ENCODE measurements around the gene DEFB126. TPM values are rescaled to one million over a fixed set of nuclear protein-coding genes. Genes with fewer than 3 reads are reported as not detected.

The DEFB126 gene
- total and polyA plus RNA-seq, 2 of the 4 experiments (the other 2 are of a cell fraction) = not detected

DNA sequence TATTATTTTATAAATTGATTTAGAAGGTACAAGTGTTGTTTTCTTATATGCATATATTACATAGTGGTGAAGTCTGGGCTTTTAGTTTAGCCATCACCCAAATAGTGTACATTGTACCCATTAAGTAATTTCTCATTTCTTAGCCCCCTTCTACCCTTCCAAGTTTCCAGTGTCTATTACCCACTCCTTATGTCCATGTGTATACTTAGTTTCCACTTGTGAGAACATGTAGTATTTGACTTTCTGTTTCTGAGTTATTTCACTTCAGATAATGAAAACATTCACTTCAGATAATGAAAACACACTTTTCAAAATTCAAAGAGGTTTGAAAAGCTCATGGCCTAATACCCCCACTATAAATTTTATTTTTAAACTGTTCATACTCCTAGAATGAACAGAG, 40.4 kb upstream of the DEFB126 start:
- no peak overlapping the region for H3K14ac ChIP-seq (replicated peaks; ENCODE audit: low read depth, low read length)
- H2BK120ac ChIP-seq (ENCODE audit: low read depth, low read length) = no peak overlapping the region
- no peak overlapping the region for H4K91ac ChIP-seq (ENCODE audit: insufficient read depth, low read depth, low read length)
- BruUV-seq (replicated peaks) = no TSS peak
- H3K4me2 ChIP-seq (ENCODE audit: low read depth, low read length) = no peak overlapping the region
- POLR2A ChIA-PET (ENCODE audit: unreplicated experiment) = no interaction called here
- H2BK20ac ChIP-seq (ENCODE audit: low read depth, low read length) = no peak overlapping the region
- no peak overlapping the region for H2AK9ac ChIP-seq (replicated peaks; ENCODE audit: low read depth, low read length, poor library complexity)
- H3K9me1 ChIP-seq (ENCODE audit: insufficient read depth, low read length) = no peaks in the 10 kb centered on the region
- H2BK15ac ChIP-seq (ENCODE audit: low read depth, low read length) = no peak overlapping the region
- H3K56ac ChIP-seq (ENCODE audit: extremely low read depth, insufficient read depth, low read length) = no peak overlapping the region
- no peak overlapping the region for H2AFZ ChIP-seq (replicated peaks; ENCODE audit: low read length, poor library complexity)
- H3K36me3 ChIP-seq (ENCODE audit: control insufficient read depth, insufficient read depth, low read length) = no peaks in the 10 kb centered on the region
- H4K8ac ChIP-seq (ENCODE audit: low read depth in 2 of 2, low read length in 2 of 2) = no peak overlapping the region
- no peak overlapping the region for H2AK5ac ChIP-seq (ENCODE audit: low read depth, low read length)
- ATAC-seq (ENCODE audit: low read depth) (no peak), DNase-seq (no peak)
- no peak overlapping the region for H4K5ac ChIP-seq (ENCODE audit: low read depth, low read length)
- TF ChIP-seq RAD21 (IDR thresholded peaks at IDR 0.05; ENCODE audit: low read length) (no peak), MAFK (IDR thresholded peaks at IDR 0.05; ENCODE audit: low read depth, low read length) (no peak), SMC3 (IDR thresholded peaks at IDR 0.05; ENCODE audit: low read depth, low read length) (no peak), RFX5 (IDR thresholded peaks at IDR 0.05; ENCODE audit: low read depth, low read length) (no peak), CHD1 (IDR thresholded peaks at IDR 0.05; ENCODE audit: low read depth, low read length) (no peak), MAZ (IDR thresholded peaks at IDR 0.05; ENCODE audit: borderline replicate concordance, low read depth, low read length) (no peak), BHLHE40 (IDR thresholded peaks at IDR 0.05; ENCODE audit: low read depth, low read length) (no peak), MXI1 (IDR thresholded peaks at IDR 0.05; ENCODE audit: borderline replicate concordance, low read depth, low read length) (no peak), POLR2A (IDR thresholded peaks at IDR 0.05; ENCODE audit: low read depth, low read length) (no peak), NFE2L2 (IDR thresholded peaks at IDR 0.05; ENCODE audit: low read depth, low read length) (no peak), FOS (IDR thresholded peaks at IDR 0.05; ENCODE audit: low read depth, low read length) (no peak)
- TF ChIP-seq, protein P1, sequence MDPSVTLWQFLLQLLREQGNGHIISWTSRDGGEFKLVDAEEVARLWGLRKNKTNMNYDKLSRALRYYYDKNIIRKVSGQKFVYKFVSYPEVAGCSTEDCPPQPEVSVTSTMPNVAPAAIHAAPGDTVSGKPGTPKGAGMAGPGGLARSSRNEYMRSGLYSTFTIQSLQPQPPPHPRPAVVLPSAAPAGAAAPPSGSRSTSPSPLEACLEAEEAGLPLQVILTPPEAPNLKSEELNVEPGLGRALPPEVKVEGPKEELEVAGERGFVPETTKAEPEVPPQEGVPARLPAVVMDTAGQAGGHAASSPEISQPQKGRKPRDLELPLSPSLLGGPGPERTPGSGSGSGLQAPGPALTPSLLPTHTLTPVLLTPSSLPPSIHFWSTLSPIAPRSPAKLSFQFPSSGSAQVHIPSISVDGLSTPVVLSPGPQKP (IDR thresholded peaks at IDR 0.05; ENCODE audit: borderline replicate concordance, low read depth, low read length) = no peak
- TF ChIP-seq, protein P2, sequence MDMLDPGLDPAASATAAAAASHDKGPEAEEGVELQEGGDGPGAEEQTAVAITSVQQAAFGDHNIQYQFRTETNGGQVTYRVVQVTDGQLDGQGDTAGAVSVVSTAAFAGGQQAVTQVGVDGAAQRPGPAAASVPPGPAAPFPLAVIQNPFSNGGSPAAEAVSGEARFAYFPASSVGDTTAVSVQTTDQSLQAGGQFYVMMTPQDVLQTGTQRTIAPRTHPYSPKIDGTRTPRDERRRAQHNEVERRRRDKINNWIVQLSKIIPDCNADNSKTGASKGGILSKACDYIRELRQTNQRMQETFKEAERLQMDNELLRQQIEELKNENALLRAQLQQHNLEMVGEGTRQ (IDR thresholded peaks at IDR 0.05; ENCODE audit: low read depth, low read length) = no peak
- H3K18ac ChIP-seq (ENCODE audit: low read depth, low read length) = no peak overlapping the region
- no peak overlapping the region for H3K27ac ChIP-seq (ENCODE audit: insufficient read depth, low read length)
- no peaks in the 10 kb centered on the region; the same call in 1 of the 2 replicates for H3K27me3 ChIP-seq (ENCODE audit: control insufficient read depth, insufficient read depth, low read length)
- H2BK5ac ChIP-seq (ENCODE audit: low read depth, low read length, poor library complexity, severe bottlenecking) = no peak overlapping the region
- H3K23ac ChIP-seq (ENCODE audit: low read depth, low read length) = no peak overlapping the region
- H3K4me1 ChIP-seq (ENCODE audit: control insufficient read depth, insufficient read depth, low read length) = no peaks in the 10 kb centered on the region
- H4K20me1 ChIP-seq (ENCODE audit: insufficient read depth, low read length) = no peaks in the 10 kb centered on the region
- CTCF ChIA-PET = no interaction called here
- no peak overlapping the region for H3K4ac ChIP-seq (ENCODE audit: low read depth, low read length)
- dilution Hi-C loops (cut with HindIII; ENCODE audit: low sequenced_read_pairs, unreplicated experiment) (no loop called here), intact Hi-C loops (cut with micrococcal nuclease) (no loop called here), in situ Hi-C loops (cut with MboI; ENCODE audit: low sequenced_read_pairs) (no loop called here)
- H3K9me3 ChIP-seq (ENCODE audit: control insufficient read depth, insufficient read depth, low read length) = no peaks in the 10 kb centered on the region
- H3K9ac ChIP-seq (ENCODE audit: low read depth, low read length) = no peak overlapping the region
- H3K79me1 ChIP-seq (ENCODE audit: low read depth in 1 of 2, low read length in 2 of 2) = no peaks in the 10 kb centered on the region
- H3K4me3 ChIP-seq (ENCODE audit: insufficient read depth, low read depth, low read length) = no peak overlapping the region
